Neural cell (in vitro differentiated cells): ENCODE results near the gene PDE10A. TPM values are rescaled to one million over a fixed set of nuclear protein-coding genes. Genes with fewer than 3 reads are reported as not detected.

Experiments
- H2AFZ ChIP-seq: fragments of 200-600, 300-800 bp; sonication (generic), shearing (Covaris generic); 2 replicates; pipeline ENCODE4 v1.6.0; 2014; ENCODE audit warnings: low read depth, mild to moderate bottlenecking, antibody characterized with exemption, low read length, moderate library complexity
- H3F3A ChIP-seq: fragments of 200-600 bp; shearing (Covaris generic); 2 replicates; pipeline ENCODE4 v1.6.1; 2016; ENCODE audit warnings: mild to moderate bottlenecking, moderate library complexity, mixed read lengths, antibody characterized with exemption, low read length; ENCODE audit not compliant: insufficient read depth, poor library complexity, severe bottlenecking
- H3K27ac ChIP-seq: fragments of 200-600, 300-800 bp; sonication (generic), shearing (Covaris generic); 2 replicates; pipeline ENCODE4 v1.5.1; 2014; ENCODE audit warnings: mild to moderate bottlenecking, low read length, moderate library complexity
- H3K27me3 ChIP-seq: fragments of 300-800, 200-600 bp; sonication (generic), shearing (Covaris generic); 2 replicates; pipeline ENCODE4 v1.6.0; 2014; ENCODE audit warnings: mild to moderate bottlenecking, low read depth, low read length, moderate library complexity; ENCODE audit not compliant: insufficient read depth
- H3K36me3 ChIP-seq: fragments of 300-800, 200-600 bp; sonication (generic), shearing (Covaris generic); 2 replicates; pipeline ENCODE4 v1.5.1; 2014; ENCODE audit warnings: mild to moderate bottlenecking, antibody characterized with exemption, low read length, moderate library complexity; ENCODE audit not compliant: insufficient read depth
- H3K4me2 ChIP-seq: fragments of 300-800, 200-600 bp; sonication (generic), shearing (Covaris generic); 2 replicates; pipeline ENCODE4 v1.6.0; 2014; ENCODE audit warnings: mild to moderate bottlenecking, low read length
- H3K4me3 ChIP-seq: fragments of 300-800, 200-600 bp; sonication (generic), shearing (Covaris generic); 2 replicates; pipeline ENCODE4 v1.5.1; 2014; ENCODE audit warnings: mild to moderate bottlenecking, low read length, moderate library complexity
- H3K79me2 ChIP-seq: fragments of 200-600 bp; shearing (Covaris generic); replicated peaks from 2 replicates; pipeline ENCODE4 v1.6.0; 2014; ENCODE audit warnings: mild to moderate bottlenecking, low read length, moderate library complexity; ENCODE audit not compliant: insufficient read depth
- H3K9ac ChIP-seq: fragments of 300-800, 200-600 bp; sonication (generic), shearing (Covaris generic); 2 replicates; pipeline ENCODE4 v1.6.1; 2016; ENCODE audit warnings: mild to moderate bottlenecking, low read length, mixed read lengths
- H3K9me2 ChIP-seq: fragments of 200-600 bp; shearing (Covaris generic); 2 replicates; pipeline ENCODE4 v1.6.1; 2016; ENCODE audit warnings: mild to moderate bottlenecking, low read length, mixed read lengths; ENCODE audit not compliant: insufficient read depth
- H3K9me3 ChIP-seq: fragments of 200-600, 300-800 bp; sonication (generic), shearing (Covaris generic); 2 replicates; pipeline ENCODE4 v1.6.1; 2016; ENCODE audit warnings: mild to moderate bottlenecking, mixed run types, low read length, moderate library complexity, mixed read lengths
- H4K20me1 ChIP-seq: fragments of 200-600 bp; shearing (Covaris generic); 2 replicates; pipeline ENCODE4 v1.6.1; 2016; ENCODE audit warnings: mild to moderate bottlenecking, mixed run types; ENCODE audit not compliant: insufficient read depth
- EP300 ChIP-seq: fragments of 450-650 bp; conservative IDR thresholded peaks from 2 replicates; pipeline ENCODE4 v1.6.1; 2014; ENCODE audit warnings: antibody characterized with exemption, mild to moderate bottlenecking, moderate library complexity; ENCODE audit not compliant: poor library complexity, severe bottlenecking
- EZH2 ChIP-seq: fragments of 200-600, 300-800 bp; shearing (Covaris generic), sonication (generic); IDR thresholded peaks from 2 replicates; pipeline ENCODE4 v1.6.1; 2014; ENCODE audit warnings: antibody characterized with exemption, low read length, borderline replicate concordance, mild to moderate bottlenecking; ENCODE audit not compliant: insufficient read depth, poor library complexity, severe bottlenecking
- MXI1 ChIP-seq: fragments of 450-650 bp; conservative IDR thresholded peaks from 2 replicates; pipeline ENCODE4 v1.6.1; 2014; ENCODE audit warnings: antibody characterized with exemption, mild to moderate bottlenecking; ENCODE audit not compliant: poor library complexity, severe bottlenecking
- POLR2AphosphoS5 ChIP-seq: IDR thresholded peaks from 2 replicates; pipeline ENCODE4 v1.6.1; 2012
- RAD21 ChIP-seq: fragments of 450-650 bp; conservative IDR thresholded peaks from 2 replicates; pipeline ENCODE4 v1.6.1; 2014; ENCODE audit warnings: antibody characterized with exemption, mild to moderate bottlenecking, moderate library complexity
- SMC3 ChIP-seq: fragments of 450-650 bp; conservative IDR thresholded peaks from 2 replicates; pipeline ENCODE4 v1.6.1; 2014; ENCODE audit warnings: antibody characterized with exemption, mild to moderate bottlenecking, moderate library complexity; ENCODE audit not compliant: poor library complexity
- TAF1 ChIP-seq: IDR thresholded peaks from 2 replicates; pipeline ENCODE4 v1.6.1; 2012; ENCODE audit warnings: low read depth
- polyA plus RNA-seq: library from polyadenylated mRNA; depleted of rRNA; stranded (reverse); fragments of >200 nt; gene quantifications from 2 replicates; pipeline ENCODE4 v1.2.3, GENCODE V29; 2014
- TF ChIP-seq, protein P1 (sequence below): fragments of 450-650 bp; IDR thresholded peaks from 2 replicates; pipeline ENCODE4 v1.5.1; 2014; ENCODE audit warnings: antibody characterized with exemption, mild to moderate bottlenecking, moderate library complexity; ENCODE audit not compliant: poor library complexity, severe bottlenecking
- TF ChIP-seq, protein P2 (sequence below): IDR thresholded peaks from 2 replicates; pipeline ENCODE4 v1.6.1; 2012; ENCODE audit warnings: borderline replicate concordance

PDE10A gene
- polyA plus RNA-seq, 1 donor from 2014 or later: 52.4 TPM

DNA sequence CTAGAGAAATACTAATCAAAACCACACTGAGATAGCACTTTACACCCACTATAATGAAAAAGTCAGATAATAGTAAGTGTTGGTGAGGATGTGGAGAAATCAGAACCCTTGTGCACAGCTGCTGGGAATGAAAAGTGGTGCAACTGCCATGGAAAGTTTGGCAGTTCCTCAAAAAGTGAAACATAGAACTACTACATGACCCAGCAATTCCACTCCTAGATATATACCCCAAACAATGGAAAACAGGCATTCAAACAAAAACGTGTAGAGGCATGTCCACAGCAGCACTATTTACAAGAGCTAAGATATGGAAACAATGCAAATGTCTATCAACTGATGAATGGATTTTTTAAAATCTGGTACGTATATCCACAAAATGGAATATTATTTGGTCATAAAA lies 236.1 kb downstream of the PDE10A start:
- H3F3A ChIP-seq: no peaks in the 10 kb centered on the region
- no peak overlapping the region for H3K4me3 ChIP-seq
- no peaks in the 10 kb centered on the region for H3K79me2 ChIP-seq
- H3K27ac ChIP-seq: no peak overlapping the region
- H2AFZ ChIP-seq: no peak overlapping the region
- H3K36me3 ChIP-seq: no peaks in the 10 kb centered on the region
- H3K9me3 ChIP-seq: no peaks in the 10 kb centered on the region
- TF ChIP-seq, protein P1, sequence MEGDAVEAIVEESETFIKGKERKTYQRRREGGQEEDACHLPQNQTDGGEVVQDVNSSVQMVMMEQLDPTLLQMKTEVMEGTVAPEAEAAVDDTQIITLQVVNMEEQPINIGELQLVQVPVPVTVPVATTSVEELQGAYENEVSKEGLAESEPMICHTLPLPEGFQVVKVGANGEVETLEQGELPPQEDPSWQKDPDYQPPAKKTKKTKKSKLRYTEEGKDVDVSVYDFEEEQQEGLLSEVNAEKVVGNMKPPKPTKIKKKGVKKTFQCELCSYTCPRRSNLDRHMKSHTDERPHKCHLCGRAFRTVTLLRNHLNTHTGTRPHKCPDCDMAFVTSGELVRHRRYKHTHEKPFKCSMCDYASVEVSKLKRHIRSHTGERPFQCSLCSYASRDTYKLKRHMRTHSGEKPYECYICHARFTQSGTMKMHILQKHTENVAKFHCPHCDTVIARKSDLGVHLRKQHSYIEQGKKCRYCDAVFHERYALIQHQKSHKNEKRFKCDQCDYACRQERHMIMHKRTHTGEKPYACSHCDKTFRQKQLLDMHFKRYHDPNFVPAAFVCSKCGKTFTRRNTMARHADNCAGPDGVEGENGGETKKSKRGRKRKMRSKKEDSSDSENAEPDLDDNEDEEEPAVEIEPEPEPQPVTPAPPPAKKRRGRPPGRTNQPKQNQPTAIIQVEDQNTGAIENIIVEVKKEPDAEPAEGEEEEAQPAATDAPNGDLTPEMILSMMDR: no peak
- no peak for TF ChIP-seq RAD21
- no peak for TF ChIP-seq MXI1
- TF ChIP-seq EZH2: no peak
- no peak overlapping the region for H3K9ac ChIP-seq
- no peaks in the 10 kb centered on the region for H4K20me1 ChIP-seq
- no peaks in the 10 kb centered on the region for H3K27me3 ChIP-seq
- no peaks in the 10 kb centered on the region for H3K9me2 ChIP-seq
- H3K4me2 ChIP-seq: no peak overlapping the region

DNA sequence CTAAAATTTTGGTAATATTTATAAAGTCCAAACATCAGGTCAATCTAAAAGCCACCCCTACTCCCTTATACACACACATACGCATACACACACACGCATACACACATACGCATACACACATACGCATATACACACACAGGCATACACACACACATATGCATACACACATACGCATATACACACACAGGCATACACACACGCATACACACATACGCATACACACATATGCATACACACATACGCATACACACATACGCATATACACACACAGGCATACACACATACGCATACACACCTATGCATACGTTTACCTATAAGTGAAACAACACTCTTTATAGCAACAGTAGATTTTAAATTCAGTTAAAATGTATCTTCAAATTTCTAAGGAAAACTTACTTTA lies 240.8 kb downstream of the PDE10A start:
- TF ChIP-seq, protein P1: no peak
- no peaks in the 10 kb centered on the region for H3K9me3 ChIP-seq
- H3K9me2 ChIP-seq: no peaks in the 10 kb centered on the region
- no peaks in the 10 kb centered on the region for H4K20me1 ChIP-seq
- no peaks in the 10 kb centered on the region for H3K79me2 ChIP-seq
- H2AFZ ChIP-seq: no peak overlapping the region
- peaks cover 5% of the 10 kb centered on the region for H3K36me3 ChIP-seq
- no peak overlapping the region for H3K4me3 ChIP-seq
- H3K4me2 ChIP-seq: no peak overlapping the region
- H3K27me3 ChIP-seq: no peaks in the 10 kb centered on the region
- no peak overlapping the region for H3K27ac ChIP-seq
- H3F3A ChIP-seq: no peaks in the 10 kb centered on the region
- no peak overlapping the region for H3K9ac ChIP-seq

DNA sequence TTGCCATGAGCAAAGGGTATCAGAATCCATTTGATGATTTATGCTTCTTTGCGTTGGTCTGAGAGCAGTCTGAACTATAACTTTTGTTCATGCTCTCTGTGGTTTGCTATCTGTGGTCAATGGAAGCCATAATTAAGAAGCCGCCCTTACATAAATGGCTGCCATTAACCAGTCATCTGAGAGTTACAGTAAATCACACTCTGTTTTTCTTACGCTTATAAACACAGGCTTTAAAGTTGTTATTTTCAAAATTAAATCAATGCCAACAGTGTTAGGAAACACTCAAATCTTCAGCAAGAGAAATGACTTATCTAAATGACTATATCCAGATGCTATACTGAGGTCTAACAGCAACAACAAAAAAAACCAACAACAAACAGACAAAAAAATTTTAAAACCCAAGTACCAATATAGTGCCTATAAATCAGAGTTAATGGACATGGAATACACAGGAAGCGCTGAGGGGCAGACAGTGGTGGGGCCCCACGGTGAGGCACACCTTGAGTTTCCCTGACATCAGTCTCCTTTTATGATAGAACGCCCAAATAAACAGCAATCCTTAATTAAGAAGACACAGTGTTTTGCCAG lies 245.7 kb downstream of the PDE10A start:
- Histone ChIP-seq H3K9me3 (no peaks in the 10 kb centered on the region), H3K9me2 (no peaks in the 10 kb centered on the region), H3K9ac (no peak overlapping the region), H3K36me3 (peaks cover 25% of the 10 kb centered on the region), H3K79me2 (no peaks in the 10 kb centered on the region), H3K4me3 (no peak overlapping the region), H2AFZ (no peak overlapping the region), H4K20me1 (no peaks in the 10 kb centered on the region), H3K27me3 (no peaks in the 10 kb centered on the region), H3F3A (no peaks in the 10 kb centered on the region), H3K27ac (no peak overlapping the region), H3K4me2 (no peak overlapping the region)
- TF ChIP-seq, protein P1: no peak
- TF ChIP-seq EZH2 (no peak), SMC3 (no peak), RAD21 (no peak), POLR2AphosphoS5 (no peak), EP300 (no peak), MXI1 (no peak), TAF1 (no peak)
- TF ChIP-seq, protein P2, sequence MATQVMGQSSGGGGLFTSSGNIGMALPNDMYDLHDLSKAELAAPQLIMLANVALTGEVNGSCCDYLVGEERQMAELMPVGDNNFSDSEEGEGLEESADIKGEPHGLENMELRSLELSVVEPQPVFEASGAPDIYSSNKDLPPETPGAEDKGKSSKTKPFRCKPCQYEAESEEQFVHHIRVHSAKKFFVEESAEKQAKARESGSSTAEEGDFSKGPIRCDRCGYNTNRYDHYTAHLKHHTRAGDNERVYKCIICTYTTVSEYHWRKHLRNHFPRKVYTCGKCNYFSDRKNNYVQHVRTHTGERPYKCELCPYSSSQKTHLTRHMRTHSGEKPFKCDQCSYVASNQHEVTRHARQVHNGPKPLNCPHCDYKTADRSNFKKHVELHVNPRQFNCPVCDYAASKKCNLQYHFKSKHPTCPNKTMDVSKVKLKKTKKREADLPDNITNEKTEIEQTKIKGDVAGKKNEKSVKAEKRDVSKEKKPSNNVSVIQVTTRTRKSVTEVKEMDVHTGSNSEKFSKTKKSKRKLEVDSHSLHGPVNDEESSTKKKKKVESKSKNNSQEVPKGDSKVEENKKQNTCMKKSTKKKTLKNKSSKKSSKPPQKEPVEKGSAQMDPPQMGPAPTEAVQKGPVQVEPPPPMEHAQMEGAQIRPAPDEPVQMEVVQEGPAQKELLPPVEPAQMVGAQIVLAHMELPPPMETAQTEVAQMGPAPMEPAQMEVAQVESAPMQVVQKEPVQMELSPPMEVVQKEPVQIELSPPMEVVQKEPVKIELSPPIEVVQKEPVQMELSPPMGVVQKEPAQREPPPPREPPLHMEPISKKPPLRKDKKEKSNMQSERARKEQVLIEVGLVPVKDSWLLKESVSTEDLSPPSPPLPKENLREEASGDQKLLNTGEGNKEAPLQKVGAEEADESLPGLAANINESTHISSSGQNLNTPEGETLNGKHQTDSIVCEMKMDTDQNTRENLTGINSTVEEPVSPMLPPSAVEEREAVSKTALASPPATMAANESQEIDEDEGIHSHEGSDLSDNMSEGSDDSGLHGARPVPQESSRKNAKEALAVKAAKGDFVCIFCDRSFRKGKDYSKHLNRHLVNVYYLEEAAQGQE: no peak
